H1 (cell line): ENCODE measurements around the gene TNPO2. TPM values are rescaled to one million over a fixed set of nuclear protein-coding genes. Genes with fewer than 3 reads are reported as not detected.

Source experiments
- BCL11A ChIP-seq, 2 experiments: IDR thresholded peaks; one replicate each; pipeline ENCODE4 v1.6.1; 2011; ENCODE audit warnings: low read depth in 2 of 2, low read length in 2 of 2, mild to moderate bottlenecking in 2 of 2
- CBX5 ChIP-seq: fragments of 300-800, 300-1000 bp; sonication (generic); IDR thresholded peaks from 2 replicates; pipeline ENCODE4 v1.7.1; 2016; ENCODE audit warnings: antibody characterized with exemption, low read length, low read depth
- CREB1 ChIP-seq: IDR thresholded peaks from 2 replicates; pipeline ENCODE4 v1.6.1; 2012; ENCODE audit warnings: inconsistent platforms
- CTCF ChIP-seq, 3 experiments: IDR thresholded peaks; 1 replicate in 2 of 3; 2 replicates in 1 of 3; pipeline versions ENCODE4 v1.5.1 to v1.6.1; 2011; ENCODE audit warnings: low read length in 3 of 3, mild to moderate bottlenecking in 3 of 3, inconsistent platforms in 2 of 3, low read depth in 1 of 3, moderate library complexity in 1 of 3; ENCODE audit not compliant: insufficient read depth in 1 of 3; ENCODE audit errors: control extremely low read depth in 1 of 3
- SIN3A ChIP-seq, 2 experiments: IDR thresholded peaks in 1 of 2; conservative IDR thresholded peaks in 1 of 2; 2 replicates each; pipeline ENCODE4 v1.6.1; 2011 to 2012; ENCODE audit warnings: low read length in 2 of 2, improper control_type of control experiment in 1 of 2, low read depth in 1 of 2, mild to moderate bottlenecking in 1 of 2
- TEAD4 ChIP-seq: IDR thresholded peaks from 2 replicates; pipeline ENCODE4 v1.6.1; 2012; ENCODE audit warnings: low read depth, low read length, inconsistent platforms, mixed read lengths
- polyA plus RNA-seq, 7 experiments: library from polyadenylated mRNA; depleted of rRNA in 3 of 7; stranded (reverse) in 5 of 7; unstranded in 2 of 7; fragments of >200 nt in 5 of 7; fragments of 200-250 nt in 2 of 7; gene quantifications; 1 replicate in 5 of 7; 2 replicates in 1 of 7; 4 replicates in 1 of 7; pipeline versions ENCODE4 v1.2.1 to v1.2.3, GENCODE V29; 2011 to 2013; ENCODE audit warnings: missing spikeins in 2 of 7, mixed read lengths in 2 of 7
- total RNA-seq: library from RNA; stranded (reverse); fragmentation: NEBNext Ultra II Directional; extraction: Animal tissue kit (Norgen Biotek cat#: 25700); gene quantifications from 2 replicates; pipeline ENCODE4 v1.2.1, GENCODE V29; 2021

TNPO2 gene
- total and polyA plus RNA-seq, 2 of the 8 experiments (the other 6 are each of a cell fraction or from before 2014, with no cell fraction given), result 112 to 121 TPM

GRCh38 chr19:12737835-12738351 lies 14.2 kb upstream of the TNPO2 start (continued):
- TF ChIP-seq CTCF (IDR thresholded peaks at IDR 0.05; ENCODE audit: control extremely low read depth in 1 of 3, insufficient read depth in 1 of 3, low read depth in 1 of 3, low read length in 3 of 3) (no peak), TEAD4 (no peak), BCL11A (IDR thresholded peaks at IDR 0.05; ENCODE audit: low read depth in 2 of 2, low read length in 2 of 2) (no peak), CBX5 (no peak), CREB1 (no peak), SIN3A (conservative IDR thresholded peaks at IDR 0.05 in 1 of 2, IDR thresholded peaks at IDR 0.05 in 1 of 2; ENCODE audit: low read depth in 1 of 2, low read length in 2 of 2) (no peak)
